ENCODE results near the gene FCHSD1. TPM values are rescaled to one million over a fixed set of nuclear protein-coding genes. Genes with fewer than 3 reads are reported as not detected.

FCHSD1 gene
- total RNA-seq, 1 experiment from 2014 or later = 21.2 TPM

DNA sequence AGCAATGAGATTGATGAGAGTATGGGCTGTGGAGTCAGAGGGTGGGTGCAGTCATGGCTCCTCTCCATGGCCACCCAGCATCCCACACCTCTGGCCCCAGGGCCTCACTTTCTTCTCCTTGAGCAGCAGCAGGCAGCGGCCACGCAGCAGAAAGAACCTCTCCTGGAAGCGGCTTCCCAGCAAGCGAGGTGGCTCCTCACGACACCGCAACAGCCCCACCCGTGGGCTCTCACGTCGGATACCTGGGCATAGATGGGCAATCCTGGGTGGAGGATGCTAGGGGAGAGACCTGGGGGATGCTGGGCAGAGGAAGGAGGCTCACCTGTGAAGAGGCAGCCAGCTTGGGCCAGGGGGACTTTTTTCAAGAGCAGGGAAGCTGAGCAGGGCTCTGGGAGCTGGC is 5.2 kb upstream of the FCHSD1 start:
- CTCF ChIA-PET = interaction anchor here (0.6 to 4.3 kb wide), 5 partner anchors 8 to 313 kb away, joined by 3 to 29 read pairs (median 5); partner anchors contain the start of genes PCDH1 and RNF14
- H3K9me3 Mint-ChIP-seq (ENCODE audit: unreplicated experiment) = no peaks in the 10 kb centered on the region

DNA sequence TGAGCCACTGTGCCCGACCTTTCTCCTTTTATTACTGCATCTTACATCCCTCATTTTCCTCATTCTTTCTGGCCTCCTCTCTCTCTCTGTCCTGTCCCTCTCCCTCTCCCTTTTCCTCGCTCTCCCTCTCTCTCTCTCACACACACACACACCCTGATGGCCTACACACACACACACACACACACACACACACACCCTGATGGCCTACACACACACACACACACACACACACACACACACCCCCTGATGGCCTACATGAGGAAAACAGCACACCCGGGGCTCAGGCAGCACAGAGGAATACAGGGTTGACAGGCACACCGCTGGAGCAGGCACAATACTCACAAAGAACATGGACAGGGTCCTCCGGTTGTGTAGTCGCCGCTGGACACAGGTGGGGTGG is 3.8 kb upstream of the FCHSD1 start:
- DNase-seq (ENCODE audit: unreplicated experiment) = no peak
- ChIA-PET POLR2A (interaction anchor here (4.6 kb wide), 1 partner anchor 20 kb away, joined by 71 read pairs; the partner anchor contains the start of genes HDAC3 and RELL2), CTCF (interaction anchor here (0.9 kb wide), 1 partner anchor 36 kb away, joined by 4 read pairs; the partner anchor contains the start of gene DIAPH1)
- Mint-ChIP-seq H3K27ac (ENCODE audit: low read depth, unreplicated experiment) (no peak overlapping the region), H3K4me3 (ENCODE audit: unreplicated experiment) (no peak overlapping the region), H3K4me1 (ENCODE audit: insufficient read depth, unreplicated experiment) (peaks cover 31% of the 10 kb centered on the region), H3K36me3 (ENCODE audit: insufficient read depth, unreplicated experiment) (peaks cover 15% of the 10 kb centered on the region), H3K9me3 (ENCODE audit: unreplicated experiment) (no peaks in the 10 kb centered on the region), H3K27me3 (ENCODE audit: insufficient read depth, unreplicated experiment) (no peaks in the 10 kb centered on the region)
- intact Hi-C loops (cut with micrococcal nuclease) = no loop called here
- BruUV-seq (replicated peaks) = no TSS peak
- TF ChIP-seq, protein P1, sequence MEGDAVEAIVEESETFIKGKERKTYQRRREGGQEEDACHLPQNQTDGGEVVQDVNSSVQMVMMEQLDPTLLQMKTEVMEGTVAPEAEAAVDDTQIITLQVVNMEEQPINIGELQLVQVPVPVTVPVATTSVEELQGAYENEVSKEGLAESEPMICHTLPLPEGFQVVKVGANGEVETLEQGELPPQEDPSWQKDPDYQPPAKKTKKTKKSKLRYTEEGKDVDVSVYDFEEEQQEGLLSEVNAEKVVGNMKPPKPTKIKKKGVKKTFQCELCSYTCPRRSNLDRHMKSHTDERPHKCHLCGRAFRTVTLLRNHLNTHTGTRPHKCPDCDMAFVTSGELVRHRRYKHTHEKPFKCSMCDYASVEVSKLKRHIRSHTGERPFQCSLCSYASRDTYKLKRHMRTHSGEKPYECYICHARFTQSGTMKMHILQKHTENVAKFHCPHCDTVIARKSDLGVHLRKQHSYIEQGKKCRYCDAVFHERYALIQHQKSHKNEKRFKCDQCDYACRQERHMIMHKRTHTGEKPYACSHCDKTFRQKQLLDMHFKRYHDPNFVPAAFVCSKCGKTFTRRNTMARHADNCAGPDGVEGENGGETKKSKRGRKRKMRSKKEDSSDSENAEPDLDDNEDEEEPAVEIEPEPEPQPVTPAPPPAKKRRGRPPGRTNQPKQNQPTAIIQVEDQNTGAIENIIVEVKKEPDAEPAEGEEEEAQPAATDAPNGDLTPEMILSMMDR (IDR thresholded peaks at IDR 0.05; ENCODE audit: unreplicated experiment) = no peak

More for the DNA sequence above, 5.2 kb upstream of the FCHSD1 start:
- H3K27me3 Mint-ChIP-seq (ENCODE audit: insufficient read depth, unreplicated experiment) = no peaks in the 10 kb centered on the region
- intact Hi-C loops (cut with micrococcal nuclease) = no loop called here
- H3K27ac Mint-ChIP-seq (ENCODE audit: low read depth, unreplicated experiment) = no peak overlapping the region
- POLR2A ChIA-PET = interaction anchor here (0.5 kb wide), 1 partner anchor 37 kb away, joined by 3 read pairs; the partner anchor contains the start of gene DIAPH1
- BruUV-seq (replicated peaks) = no TSS peak
- no peak for DNase-seq (ENCODE audit: unreplicated experiment)
- TF ChIP-seq, protein P1 (IDR thresholded peaks at IDR 0.05; ENCODE audit: unreplicated experiment) = no peak
- H3K36me3 Mint-ChIP-seq (ENCODE audit: insufficient read depth, unreplicated experiment) = peaks cover 12% of the 10 kb centered on the region
- H3K4me3 Mint-ChIP-seq (ENCODE audit: unreplicated experiment) = no peak overlapping the region
- peaks cover 18% of the 10 kb centered on the region for H3K4me1 Mint-ChIP-seq (ENCODE audit: insufficient read depth, unreplicated experiment)

- ChIA-PET CTCF (interaction anchor here (0.6 to 2.7 kb wide), 9 partner anchors 10 to 1005 kb away, joined by 3 to 11 read pairs (median 4); partner anchors contain the start of gene DIAPH1), POLR2A (interaction anchor here (0.6 to 4.6 kb wide), 2 partner anchors 19 to 39 kb away, joined by 3 to 71 read pairs; partner anchors contain the start of genes HDAC3 and RELL2)
- H3K36me3 Mint-ChIP-seq (ENCODE audit: insufficient read depth, unreplicated experiment) = peaks cover 18% of the 10 kb centered on the region
- H3K4me1 Mint-ChIP-seq (ENCODE audit: insufficient read depth, unreplicated experiment) = peaks cover 33% of the 10 kb centered on the region
- no peak for DNase-seq (ENCODE audit: unreplicated experiment)
- intact Hi-C loops (cut with micrococcal nuclease) = no loop called here
- H3K4me3 Mint-ChIP-seq (ENCODE audit: unreplicated experiment) = no peak overlapping the region
- H3K27me3 Mint-ChIP-seq (ENCODE audit: insufficient read depth, unreplicated experiment) = no peaks in the 10 kb centered on the region
- no peaks in the 10 kb centered on the region for H3K9me3 Mint-ChIP-seq (ENCODE audit: unreplicated experiment)
- TF ChIP-seq, protein P1 (IDR thresholded peaks at IDR 0.05; ENCODE audit: unreplicated experiment) = no peak
- no peak overlapping the region for H3K27ac Mint-ChIP-seq (ENCODE audit: low read depth, unreplicated experiment)
- BruUV-seq (replicated peaks) = no TSS peak
Measured at GRCh38 chr5:141654298-141654697, 3.1 kb upstream of the FCHSD1 start.

- POLR2A ChIA-PET = interaction anchor here (1.0 to 4.6 kb wide), 8 partner anchors 9 to 317 kb away, joined by 3 to 71 read pairs (median 4); partner anchors contain the start of genes DIAPH1, HDAC3, RELL2 and RNF14
- Mint-ChIP-seq H3K9me3 (ENCODE audit: unreplicated experiment) (no peaks in the 10 kb centered on the region), H3K27ac (ENCODE audit: low read depth, unreplicated experiment) (no peak overlapping the region), H3K4me1 (ENCODE audit: insufficient read depth, unreplicated experiment) (peaks cover 28% of the 10 kb centered on the region), H3K27me3 (ENCODE audit: insufficient read depth, unreplicated experiment) (no peaks in the 10 kb centered on the region), H3K36me3 (ENCODE audit: insufficient read depth, unreplicated experiment) (peaks cover 24% of the 10 kb centered on the region), H3K4me3 (ENCODE audit: unreplicated experiment) (peak overlapping the region; percentile 95)
- DNase-seq (ENCODE audit: unreplicated experiment) = no peak
- intact Hi-C loops (cut with micrococcal nuclease) = no loop called here
- TF ChIP-seq, protein P1 (IDR thresholded peaks at IDR 0.05; ENCODE audit: unreplicated experiment) = no peak
- no TSS peak for BruUV-seq (replicated peaks)
- CTCF ChIA-PET = interaction anchor here (1.0 to 2.1 kb wide), 6 partner anchors 13 to 309 kb away, joined by 3 to 14 read pairs (median 4); partner anchors contain the start of gene DIAPH1
Measured at GRCh38 chr5:141651728-141652105, 499 bp upstream of the FCHSD1 start.

Data from MCF 10A (cell line).